Left lung (tissue), 10 donors: ENCODE data around the gene ABHD2. TPM values are rescaled to one million over a fixed set of nuclear protein-coding genes. Genes with fewer than 3 reads are reported as not detected.

ENCODE experiments used
- ATAC-seq: fragments of 200-7000 bp; cut with Tn5 transposase; one replicate; pipeline ENCODE4 v1.9.1; 2020; ENCODE audit warnings: moderate library complexity
- DNase-seq, 4 donors: peaks; one replicate each; pipeline ENCODE4 v3.0.0-alpha.2; 2013 to 2020
- H3K27ac ChIP-seq, 2 donors: fragments of 200-600 bp; sonication (generic) in 1 of 2; one replicate each; pipeline versions ENCODE4 v1.5.0 to v1.8.0; 2020 to 2021
- H3K27me3 ChIP-seq, 2 donors: fragments of 200-600 bp; sonication (generic) in 1 of 2; one replicate each; pipeline versions ENCODE4 v1.5.0 to v1.8.0; 2020 to 2021
- H3K36me3 ChIP-seq, 2 donors: fragments of 200-600 bp; sonication (generic) in 1 of 2; one replicate each; pipeline versions ENCODE4 v1.5.0 to v1.8.0; 2020 to 2021
- H3K4me1 ChIP-seq, 2 donors: fragments of 200-600 bp; one replicate each; pipeline ENCODE4 v1.8.0; 2021
- H3K4me3 ChIP-seq, 2 donors: fragments of 200-600 bp; sonication (generic) in 1 of 2; one replicate each; pipeline versions ENCODE4 v1.5.0 to v1.8.0; 2020 to 2021; ENCODE audit warnings: mild to moderate bottlenecking in 1 of 2
- H3K9me3 ChIP-seq, 2 donors: fragments of 200-600 bp; sonication (generic) in 1 of 2; one replicate each; pipeline versions ENCODE4 v1.5.0 to v1.8.0; 2020 to 2021
- CTCF ChIP-seq, 2 donors: fragments of 200-600 bp; sonication (generic) in 1 of 2; IDR thresholded peaks; one replicate each; pipeline versions ENCODE4 v1.5.0 to v1.8.0; 2021; ENCODE audit warnings: antibody characterized with exemption in 2 of 2
- intact Hi-C, 2 donors: fragments of 100-400 bp; cut with DNase I; formaldehyde crosslinking; loops; one replicate each; pipeline versions ENCODE4 v1.11.2 to v1.14.2; 2022
- polyA plus RNA-seq, 6 donors: library from polyadenylated mRNA; unstranded; fragments of 120-200 nt; gene quantifications; one replicate each; pipeline ENCODE4 v1.2.1, GENCODE V29; 2013; ENCODE audit not compliant: insufficient read length in 6 of 6
- total RNA-seq, 2 donors: library from RNA; stranded (reverse); fragmentation: NEBNext Ultra II Directional; extraction: Animal tissue kit (Norgen Biotek cat#: 25700); gene quantifications; one replicate each; pipeline ENCODE4 v1.2.1, GENCODE V29; 2021
- donor health status: DM: no; HTN: yes; CAD: no.
- donor health status: DM: no; HTN: no; CAD: no.

ABHD2 gene
- total and polyA plus RNA-seq, 8 donors, result 35.4 to 231 (median 46.9) TPM

- no peak overlapping the region for H3K4me3 ChIP-seq
- intact Hi-C loops, result no loop called here
These were observed 104.5 kb downstream of the ABHD2 start for GRCh38 chr15:89192766-89193165.

GRCh38 chr15:89194608-89195007 lies 106.4 kb downstream of the ABHD2 start:
- Histone ChIP-seq H3K4me1 (no peaks in the 10 kb centered on the region), H3K4me3 (no peak overlapping the region), H3K27ac (no peak overlapping the region), H3K36me3 (peaks cover 4 to 96% of the 10 kb centered on the region in 2 donors), H3K27me3 (no peaks in the 10 kb centered on the region), H3K9me3 (no peaks in the 10 kb centered on the region)
- DNase-seq, result no peak
- ATAC-seq, result no peak
- TF ChIP-seq CTCF (IDR thresholded peaks at IDR 0.05), result no peak
- intact Hi-C loops, result no loop called here

More at GRCh38 chr15:89192766-89193165, 104.5 kb downstream of the ABHD2 start:
- H3K36me3 ChIP-seq, result peaks cover 4 to 98% of the 10 kb centered on the region in 2 donors
- ATAC-seq, result no peak
- no peak overlapping the region for H3K27ac ChIP-seq
- no peak for DNase-seq
- peaks cover 0 to 3% of the 10 kb centered on the region in 2 donors for H3K4me1 ChIP-seq
- no peaks in the 10 kb centered on the region for H3K9me3 ChIP-seq
- H3K27me3 ChIP-seq, result no peaks in the 10 kb centered on the region
- no peak for TF ChIP-seq CTCF (IDR thresholded peaks at IDR 0.05)

GRCh38 chr15:89195836-89196235 lies 107.6 kb downstream of the ABHD2 start:
- peaks cover 4 to 96% of the 10 kb centered on the region in 2 donors for H3K36me3 ChIP-seq
- H3K4me3 ChIP-seq, result no peak overlapping the region
- TF ChIP-seq CTCF (IDR thresholded peaks at IDR 0.05), result no peak
- H3K9me3 ChIP-seq, result no peaks in the 10 kb centered on the region
- no peaks in the 10 kb centered on the region for H3K27me3 ChIP-seq
- no peaks in the 10 kb centered on the region for H3K4me1 ChIP-seq
- ATAC-seq, result no peak
- no peak overlapping the region for H3K27ac ChIP-seq
- intact Hi-C loops, result no loop called here
- DNase-seq, result no peak

GRCh38 chr15:89196241-89196640 lies 108.0 kb downstream of the ABHD2 start:
- no peak for ATAC-seq
- Histone ChIP-seq H3K9me3 (no peaks in the 10 kb centered on the region), H3K36me3 (peaks cover 4 to 96% of the 10 kb centered on the region in 2 donors), H3K27me3 (no peaks in the 10 kb centered on the region), H3K4me1 (no peaks in the 10 kb centered on the region), H3K4me3 (no peak overlapping the region), H3K27ac (no peak overlapping the region)
- DNase-seq, result no peak
- intact Hi-C loops, result no loop called here
- TF ChIP-seq CTCF (IDR thresholded peaks at IDR 0.05), result no peak

GRCh38 chr15:89196994-89197393 lies 108.7 kb downstream of the ABHD2 start:
- no peaks in the 10 kb centered on the region for H3K9me3 ChIP-seq
- intact Hi-C loops, result no loop called here
- peak in 1 of 4 donors; percentile 24 for DNase-seq
- H3K4me1 ChIP-seq, result no peaks in the 10 kb centered on the region
- no peak overlapping the region for H3K4me3 ChIP-seq
- no peaks in the 10 kb centered on the region for H3K27me3 ChIP-seq
- H3K36me3 ChIP-seq, result peaks cover 4 to 94% of the 10 kb centered on the region in 2 donors
- peak overlapping the region; percentile 14 to 28 for H3K27ac ChIP-seq
- TF ChIP-seq CTCF (IDR thresholded peaks at IDR 0.05), result no peak
- ATAC-seq, result peak; percentile 7
